Stomach (tissue), 19 donors: ENCODE measurements around the gene BRIX1. TPM values are rescaled to one million over a fixed set of nuclear protein-coding genes. Genes with fewer than 3 reads are reported as not detected.
A peak's percentile ranks its signal among the peaks of the same experiment; 100 is the strongest.

Experiments
- DNase-seq, 2 donors: peaks; one replicate each; pipeline versions ENCODE4 v3.0.0 to v3.0.0-alpha.2; 2013 to 2019
- H3K27ac ChIP-seq, 5 donors: fragments of 200-600 bp in 4 of 5; sonication (generic) in 4 of 5; one replicate each; pipeline ENCODE4 v1.5.1; 2013 to 2019; ENCODE audit warnings: mild to moderate bottlenecking in 1 of 5, moderate library complexity in 1 of 5
- H3K27me3 ChIP-seq, 3 donors: fragments of 200-600 bp; sonication (generic); one replicate each; pipeline ENCODE4 v1.5.1; 2017 to 2019; ENCODE audit warnings: mixed run types in 1 of 3
- H3K36me3 ChIP-seq, 4 donors: fragments of 200-600 bp; sonication (generic); 1 replicate in 3 of 4; 2 replicates in 1 of 4; pipeline ENCODE4 v1.5.1; 2016 to 2019
- H3K4me1 ChIP-seq, 4 donors: fragments of 200-600 bp; sonication (generic); one replicate each; pipeline ENCODE4 v1.5.1; 2016 to 2019
- H3K4me3 ChIP-seq, 4 donors: fragments of 200-600 bp; sonication (generic) in 3 of 4; one replicate each; pipeline ENCODE4 v1.5.1; 2016 to 2019; ENCODE audit warnings: mild to moderate bottlenecking in 1 of 4
- H3K9me3 ChIP-seq, 4 donors: fragments of 200-600 bp; sonication (generic); one replicate each; pipeline ENCODE4 v1.5.1; 2016 to 2019
- EP300 ChIP-seq: sonication (generic); formaldehyde crosslinking; IDR thresholded peaks from one replicate; pipeline ENCODE4 v1.6.1; 2017; ENCODE audit warnings: antibody characterized with exemption
- POLR2A ChIP-seq, 4 donors: fragments of 450-650 bp; IDR thresholded peaks; one replicate each; pipeline ENCODE4 v1.6.1; 2016; ENCODE audit warnings: antibody characterized with exemption in 4 of 4, control low read depth in 2 of 4, mild to moderate bottlenecking in 1 of 4, moderate library complexity in 1 of 4
- POLR2AphosphoS5 ChIP-seq, 3 donors: sonication (generic); formaldehyde crosslinking; IDR thresholded peaks; one replicate each; pipeline ENCODE4 v1.6.1; 2016; ENCODE audit warnings: antibody characterized with exemption in 3 of 3
- WGBS, 5 donors: extraction: QIAGEN DNeasy Blood & Tissue Kit in 3 of 5; methylation state at CpG; one replicate each; pipeline versions ENCODE4 v1.1.5 to v1.1.7; 2013 to 2018; 5-methylcytosine and 5-hydroxymethylcytosine counted together
- intact Hi-C: fragments of 100-400 bp; cut with DNase I; formaldehyde crosslinking; loops from one replicate; pipeline ENCODE4 v1.15.1; 2023; ENCODE audit warnings: low total_unique reads
- long read RNA-seq, 10 donors: transcript quantifications; one replicate each; lab custom pipeline, GENCODE V29; 2026
- polyA plus RNA-seq, 3 donors: library from polyadenylated mRNA; stranded (reverse); fragments of 200-250 nt; gene quantifications; one replicate each; pipeline ENCODE4 v1.2.3, GENCODE V29; 2013
- total RNA-seq, 5 donors: library from RNA; depleted of rRNA; stranded (reverse); fragments of >200 nt; gene quantifications; one replicate each; pipeline versions ENCODE4 v1.1.0 to v1.2.3, GENCODE V29; 2014 to 2016
- TF ChIP-seq, protein P1 (sequence below), 7 experiments: fragments of 450-650 bp in 4 of 7; fragments of 200-600 bp in 3 of 7; sonication (generic) in 3 of 7; IDR thresholded peaks; one replicate each; pipeline ENCODE4 v1.5.1; 2016 to 2019; ENCODE audit warnings: antibody characterized with exemption in 7 of 7, control low read depth in 2 of 7, mild to moderate bottlenecking in 1 of 7
- donor health status: healthy with polysubstance abuse.
- donor health status: Bipolar disorder and iron deficiency.
- donor health status: healthy.

BRIX1 gene, protein sequence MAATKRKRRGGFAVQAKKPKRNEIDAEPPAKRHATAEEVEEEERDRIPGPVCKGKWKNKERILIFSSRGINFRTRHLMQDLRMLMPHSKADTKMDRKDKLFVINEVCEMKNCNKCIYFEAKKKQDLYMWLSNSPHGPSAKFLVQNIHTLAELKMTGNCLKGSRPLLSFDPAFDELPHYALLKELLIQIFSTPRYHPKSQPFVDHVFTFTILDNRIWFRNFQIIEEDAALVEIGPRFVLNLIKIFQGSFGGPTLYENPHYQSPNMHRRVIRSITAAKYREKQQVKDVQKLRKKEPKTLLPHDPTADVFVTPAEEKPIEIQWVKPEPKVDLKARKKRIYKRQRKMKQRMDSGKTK
- 10 to 100 TPM in 3 of 5 donors, 1 to 10 TPM in 1, not detected in 1; 3.8 to 36.2 (median 15.5) TPM for total RNA-seq
- polyA plus RNA-seq = 10 to 100 TPM; 17.1 to 22.5 (median 21.4) TPM
- long read RNA-seq, donor 1, transcript BRIX1-201 (10 exons, 1,926 nt) = major isoform, 6 of 13 reads
- long read RNA-seq, donor 1, partial matches to known transcripts = 0 of 13 reads
- long read RNA-seq, donor 1, other reads (novel, unspliced or antisense) = 6 of 13 reads
- long read RNA-seq, donor 2, transcript BRIX1-201 (10 exons, 1,926 nt) = major isoform, 6 of 6 reads
- long read RNA-seq, donor 2, partial matches to known transcripts = 0 of 6 reads
- long read RNA-seq, donor 2, other reads (novel, unspliced or antisense) = 0 of 6 reads
- long read RNA-seq, donor 3, transcript BRIX1-201 (10 exons, 1,926 nt) = major isoform, 9 of 10 reads
- long read RNA-seq, donor 3, partial matches to known transcripts = 0 of 10 reads
- long read RNA-seq, donor 3, other reads (novel, unspliced or antisense) = 0 of 10 reads
- long read RNA-seq, donor 4 = 0 reads
- long read RNA-seq, donor 5, transcript BRIX1-201 (10 exons, 1,926 nt) = major isoform, 16 of 22 reads
- long read RNA-seq, donor 5, partial matches to known transcripts = 5 of 22 reads
- long read RNA-seq, donor 5, other reads (novel, unspliced or antisense) = 0 of 22 reads
- long read RNA-seq, donor 6, transcript BRIX1-201 (10 exons, 1,926 nt) = major isoform, 20 of 22 reads
- long read RNA-seq, donor 6, partial matches to known transcripts = 0 of 22 reads
- long read RNA-seq, donor 6, other reads (novel, unspliced or antisense) = 0 of 22 reads
- long read RNA-seq, donor 7, transcript BRIX1-201 (10 exons, 1,926 nt) = major isoform, 14 of 23 reads
- long read RNA-seq, donor 7, partial matches to known transcripts = 8 of 23 reads
- long read RNA-seq, donor 7, other reads (novel, unspliced or antisense) = 0 of 23 reads
- long read RNA-seq, donor 8, transcript BRIX1-201 (10 exons, 1,926 nt) = major isoform, 12 of 12 reads
- long read RNA-seq, donor 8, partial matches to known transcripts = 0 of 12 reads
- long read RNA-seq, donor 8, other reads (novel, unspliced or antisense) = 0 of 12 reads
- long read RNA-seq, donor 9, transcript BRIX1-201 (10 exons, 1,926 nt) = major isoform, 12 of 30 reads
- long read RNA-seq, donor 9, partial matches to known transcripts = 18 of 30 reads
- long read RNA-seq, donor 9, other reads (novel, unspliced or antisense) = 0 of 30 reads
- long read RNA-seq, donor 10, partial matches to known transcripts = 0 of 1 reads
- long read RNA-seq, donor 10, other reads (novel, unspliced or antisense) = 0 of 1 reads

- 0 to 1% (median 0%) methylated on average over 62 to 67 of the region's 67 CpGs for WGBS, 5 donors
- H3K4me3 ChIP-seq = peak within 1 kb of the TSS; percentile 78 to 88 (median 87)
- H3K4me1 ChIP-seq = peaks cover 28 to 46% (median 37%) of the 10 kb centered on the region in 4 donors
- intact Hi-C loops = no loop called here
- DNase-seq = peak; percentile 98 to 99
- peaks cover 3 to 43% (median 38%) of the 10 kb centered on the region in 4 donors for H3K36me3 ChIP-seq
- TF ChIP-seq POLR2A (IDR thresholded peaks at IDR 0.05) (peak in 1 of 4 donors; percentile 55), POLR2AphosphoS5 (IDR thresholded peaks at IDR 0.05) (peak; percentile 86 to 98 (median 93)), EP300 (no peak)
- TF ChIP-seq, protein P1, sequence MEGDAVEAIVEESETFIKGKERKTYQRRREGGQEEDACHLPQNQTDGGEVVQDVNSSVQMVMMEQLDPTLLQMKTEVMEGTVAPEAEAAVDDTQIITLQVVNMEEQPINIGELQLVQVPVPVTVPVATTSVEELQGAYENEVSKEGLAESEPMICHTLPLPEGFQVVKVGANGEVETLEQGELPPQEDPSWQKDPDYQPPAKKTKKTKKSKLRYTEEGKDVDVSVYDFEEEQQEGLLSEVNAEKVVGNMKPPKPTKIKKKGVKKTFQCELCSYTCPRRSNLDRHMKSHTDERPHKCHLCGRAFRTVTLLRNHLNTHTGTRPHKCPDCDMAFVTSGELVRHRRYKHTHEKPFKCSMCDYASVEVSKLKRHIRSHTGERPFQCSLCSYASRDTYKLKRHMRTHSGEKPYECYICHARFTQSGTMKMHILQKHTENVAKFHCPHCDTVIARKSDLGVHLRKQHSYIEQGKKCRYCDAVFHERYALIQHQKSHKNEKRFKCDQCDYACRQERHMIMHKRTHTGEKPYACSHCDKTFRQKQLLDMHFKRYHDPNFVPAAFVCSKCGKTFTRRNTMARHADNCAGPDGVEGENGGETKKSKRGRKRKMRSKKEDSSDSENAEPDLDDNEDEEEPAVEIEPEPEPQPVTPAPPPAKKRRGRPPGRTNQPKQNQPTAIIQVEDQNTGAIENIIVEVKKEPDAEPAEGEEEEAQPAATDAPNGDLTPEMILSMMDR (IDR thresholded peaks at IDR 0.05) = peak in 1 of 7 experiments; percentile 28
- H3K9me3 ChIP-seq = no peaks in the 10 kb centered on the region
- H3K27ac ChIP-seq = peak within 1 kb of the TSS; percentile 87 to 92 (median 88)
- no peaks in the 10 kb centered on the region for H3K27me3 ChIP-seq
Observed at GRCh38 chr5:34915139-34915855, at the start of gene BRIX1, which contains the start of gene RAD1. Gene BRIX1 (plus strand): TSS chr5:34915711. CDS start chr5:34915739, 28 bp downstream. Gene RAD1 (minus strand): TSS chr5:34915504. CDS start chr5:34914892, 612 bp downstream.

DNA sequence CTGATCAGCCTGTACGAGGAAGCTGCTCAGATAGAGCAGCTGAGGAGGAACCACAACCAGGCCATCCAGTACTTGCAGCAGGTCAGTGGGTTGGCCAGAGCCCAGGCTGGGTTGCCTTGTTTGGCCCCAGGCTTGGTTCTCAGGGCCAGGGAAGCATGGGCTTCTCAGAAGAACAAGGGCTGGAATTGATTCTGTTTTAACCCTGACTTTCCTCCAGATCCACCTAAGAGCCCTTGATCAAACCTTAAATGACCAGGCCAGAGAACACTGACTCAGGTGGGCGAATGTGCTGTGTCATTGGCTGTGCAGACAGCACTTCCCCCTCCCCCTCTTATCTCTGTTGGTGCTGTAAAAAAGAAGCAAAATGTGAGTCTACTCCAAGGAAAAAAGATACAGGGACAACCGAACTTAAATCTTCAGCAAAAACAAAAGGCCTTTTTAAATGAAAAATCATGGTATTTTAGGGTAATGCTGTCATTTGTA, 48.5 kb upstream of the BRIX1 start:
- no peaks in the 10 kb centered on the region for H3K36me3 ChIP-seq
- no peak overlapping the region for H3K27ac ChIP-seq
- 69 to 77% (median 74%) methylated on average over 3 of the region's 3 CpGs for WGBS, 5 donors
- H3K27me3 ChIP-seq = no peaks in the 10 kb centered on the region
- no peak overlapping the region for H3K4me3 ChIP-seq
- no peak for DNase-seq
- H3K4me1 ChIP-seq = no peaks in the 10 kb centered on the region
- intact Hi-C loops = no loop called here
- H3K9me3 ChIP-seq = no peaks in the 10 kb centered on the region
- TF ChIP-seq POLR2A (IDR thresholded peaks at IDR 0.05) (no peak), POLR2AphosphoS5 (IDR thresholded peaks at IDR 0.05) (no peak), EP300 (no peak)
- TF ChIP-seq, protein P1 (IDR thresholded peaks at IDR 0.05) = no peak

GRCh38 chr5:34867660-34868059, 47.9 kb upstream of the BRIX1 start:
- TF ChIP-seq POLR2A (IDR thresholded peaks at IDR 0.05) = no peak
- TF ChIP-seq, protein P1 (IDR thresholded peaks at IDR 0.05) = no peak
- H3K4me3 ChIP-seq = no peak overlapping the region
- H3K4me1 ChIP-seq = no peaks in the 10 kb centered on the region
- no peaks in the 10 kb centered on the region for H3K9me3 ChIP-seq
- H3K36me3 ChIP-seq = no peaks in the 10 kb centered on the region
- no peak for DNase-seq
- intact Hi-C loops = no loop called here
- 77 to 87% (median 80%) methylated on average over 3 of the region's 3 CpGs for whole genome bisulfite sequencing, 5 donors
- H3K27ac ChIP-seq = no peak overlapping the region
- H3K27me3 ChIP-seq = no peaks in the 10 kb centered on the region
